HG03196 (cell line): ENCODE measurements around the gene BPHL.
"Not testable (repeated sequence)": the region's sequence is repeated elsewhere in the genome, so short reads cannot be mapped to it uniquely, and the experiment has no call there.

Experiments
- ATAC-seq: cut with Tn5 transposase; IDR thresholded peaks from one replicate; pipeline ENCODE4 v1.9.1; 2021; ENCODE audit not compliant: unreplicated experiment

The BPHL gene

GRCh38 chr6:3118353-3119039 lies at the start of gene BPHL:
TSS of gene BPHL (plus strand) at chr6:3118711. CDS start at chr6:3118741, 30 bp downstream.
- ATAC-seq, result peak; percentile 91

DNA sequence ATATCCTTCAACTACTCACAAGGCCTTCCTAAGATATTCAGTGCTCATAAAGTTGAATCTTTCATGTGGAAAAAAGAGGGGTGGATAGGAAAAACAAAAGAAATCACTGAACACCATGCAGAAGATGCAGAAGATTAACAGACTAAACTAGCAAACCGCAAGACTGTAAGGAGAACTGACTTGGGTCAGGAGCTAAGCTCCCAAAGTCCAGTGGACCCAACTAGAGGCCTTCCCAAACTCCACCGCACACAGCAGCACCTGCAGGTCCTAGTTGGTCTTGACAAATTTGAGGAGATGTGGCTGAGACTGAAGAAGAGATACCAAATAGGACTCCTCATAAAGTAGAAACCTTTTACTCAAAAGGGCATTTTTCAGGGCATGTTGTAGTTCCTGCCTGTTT lies 46.9 kb upstream of the BPHL start:
- ATAC-seq, result no peak

GRCh38 chr6:3072798-3073197 lies 45.7 kb upstream of the BPHL start:
- ATAC-seq, result no peak

DNA sequence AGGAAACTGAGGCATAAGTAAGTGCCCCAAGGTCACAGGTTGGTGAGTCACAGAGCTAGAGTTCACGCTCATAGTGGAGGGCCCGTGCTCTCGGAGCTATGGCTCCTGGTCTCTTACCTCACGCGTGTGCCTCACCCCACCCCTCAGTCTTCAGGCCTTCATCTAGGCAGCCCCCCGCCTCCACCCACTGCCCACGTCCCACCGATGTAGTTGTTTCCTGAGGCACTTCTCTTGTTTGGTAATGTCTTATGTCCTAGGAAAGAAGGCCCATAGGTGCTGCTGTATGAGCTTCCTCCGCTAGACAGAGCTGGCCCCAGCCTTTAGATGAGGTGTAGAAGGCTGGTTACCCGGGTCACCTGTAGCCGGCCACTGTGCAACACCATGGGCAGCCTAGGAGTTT lies 45.1 kb upstream of the BPHL start:
- ATAC-seq, result no peak

GRCh38 chr6:3075772-3076113 lies 42.8 kb upstream of the BPHL start:
- ATAC-seq, result no peak

DNA sequence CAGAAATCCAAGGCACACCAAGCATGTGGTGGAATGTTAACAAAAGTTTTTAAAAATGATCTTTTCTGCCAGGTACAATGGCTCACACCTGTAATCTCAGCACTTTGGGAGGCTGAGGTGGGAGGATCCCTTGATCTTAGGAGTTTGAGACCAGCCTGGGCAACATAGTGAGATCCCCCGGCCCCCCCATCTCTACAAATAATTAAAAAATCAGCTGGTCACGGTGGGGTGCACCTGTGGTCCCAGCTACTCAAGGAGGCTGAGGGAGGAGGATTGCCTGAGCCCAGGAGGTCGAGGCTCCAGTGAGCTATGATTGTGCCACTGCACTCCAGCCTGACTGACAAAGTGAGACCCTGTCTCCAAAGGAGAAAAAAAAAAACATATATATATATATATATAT lies 42.2 kb upstream of the BPHL start:
- no peak for ATAC-seq

GRCh38 chr6:3077430-3077829 lies 41.1 kb upstream of the BPHL start:
- ATAC-seq, result no peak

GRCh38 chr6:3078952-3079351 lies 39.6 kb upstream of the BPHL start:
- not testable (repeated sequence) for ATAC-seq

- no peak for ATAC-seq
Measured at GRCh38 chr6:3079682-3080081, 38.8 kb upstream of the BPHL start.

DNA sequence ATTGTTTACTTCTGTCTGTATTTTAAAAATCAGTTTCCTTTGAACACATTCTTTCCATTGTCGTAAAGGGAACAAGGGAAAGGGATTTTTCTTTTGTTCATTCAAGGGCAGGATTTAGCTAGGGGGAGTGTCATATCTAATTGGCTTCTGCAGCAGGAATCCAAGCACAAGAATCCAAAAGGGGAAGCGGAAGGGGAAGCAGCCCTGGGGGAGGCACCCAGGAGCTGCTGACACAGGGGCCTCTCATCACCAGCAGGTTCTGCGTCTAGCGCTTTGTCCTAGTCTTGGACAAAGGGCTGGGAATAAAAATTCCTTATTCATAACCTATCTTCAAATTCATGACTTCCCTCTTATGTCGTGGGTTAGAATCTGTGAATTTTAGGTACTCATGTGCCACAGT lies 36.6 kb upstream of the BPHL start:
- no peak for ATAC-seq

DNA sequence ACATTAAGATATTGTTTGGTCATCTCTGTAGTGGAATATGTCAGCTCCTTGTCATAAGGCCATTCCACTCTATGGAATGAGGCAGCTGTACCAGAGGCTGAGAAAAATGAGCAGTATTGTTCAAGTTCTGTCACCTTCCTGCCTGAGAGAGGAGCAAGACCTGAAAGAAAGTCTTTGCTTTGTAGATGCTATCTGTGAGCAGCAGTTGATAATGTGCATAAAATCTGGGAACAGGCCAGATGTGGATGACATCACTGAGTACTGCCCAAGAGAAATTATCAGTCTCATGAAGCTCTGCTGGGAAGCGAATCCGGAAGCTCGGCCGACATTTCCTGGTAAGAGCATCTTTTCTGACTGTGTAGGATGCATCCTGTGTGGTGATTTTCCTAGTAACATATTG lies 33.4 kb upstream of the BPHL start:
- no peak for ATAC-seq

GRCh38 chr6:3086282-3086946 lies 32.1 kb upstream of the BPHL start:
- ATAC-seq, result no peak

- no peak for ATAC-seq
Measured at GRCh38 chr6:3088446-3088845, 30.1 kb upstream of the BPHL start.

- ATAC-seq, result no peak
Measured at GRCh38 chr6:3088968-3089367, 29.5 kb upstream of the BPHL start.

DNA sequence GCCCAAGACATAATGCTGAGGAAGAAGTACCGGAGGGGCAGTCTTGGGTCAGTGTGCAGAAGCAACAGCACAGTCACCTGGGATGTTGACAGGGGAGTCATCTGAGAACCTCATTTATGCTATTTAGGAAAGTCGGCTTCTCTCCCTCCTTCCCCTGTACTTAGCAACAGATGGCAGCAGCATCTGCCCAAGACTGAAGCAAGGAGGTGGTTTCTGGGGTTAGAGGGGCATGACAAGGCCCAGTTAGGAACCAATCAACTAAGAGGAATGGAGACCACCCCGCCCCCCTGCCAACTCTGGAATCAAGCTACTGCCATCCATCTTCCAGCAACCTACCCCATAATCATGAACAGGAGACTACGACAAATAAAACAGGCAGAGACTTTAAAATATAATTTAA lies 28.5 kb upstream of the BPHL start:
- no peak for ATAC-seq

DNA sequence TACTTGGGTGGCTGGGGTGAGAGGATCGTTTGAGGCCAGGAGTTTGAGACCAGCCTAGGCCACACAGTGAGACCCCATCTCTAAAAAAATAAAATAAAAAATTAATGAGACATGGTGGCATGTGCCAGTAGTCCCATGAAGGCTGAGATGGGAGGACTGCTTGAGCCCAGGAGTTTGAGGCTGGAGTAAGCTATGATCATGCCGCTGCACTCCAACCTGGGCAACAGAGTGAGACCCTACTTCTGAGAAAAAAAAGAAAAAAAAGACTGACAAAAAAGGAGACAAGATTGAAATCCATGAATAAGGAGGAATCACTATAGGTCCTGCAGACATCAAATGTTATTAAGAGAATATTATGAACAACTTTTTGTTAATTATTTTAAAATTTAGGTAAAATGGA lies 23.7 kb upstream of the BPHL start:
- no peak for ATAC-seq

GRCh38 chr6:3102875-3103274 lies 15.6 kb upstream of the BPHL start:
- ATAC-seq, result no peak

- no peak for ATAC-seq
Measured at GRCh38 chr6:3108746-3109414, 9.6 kb upstream of the BPHL start.

DNA sequence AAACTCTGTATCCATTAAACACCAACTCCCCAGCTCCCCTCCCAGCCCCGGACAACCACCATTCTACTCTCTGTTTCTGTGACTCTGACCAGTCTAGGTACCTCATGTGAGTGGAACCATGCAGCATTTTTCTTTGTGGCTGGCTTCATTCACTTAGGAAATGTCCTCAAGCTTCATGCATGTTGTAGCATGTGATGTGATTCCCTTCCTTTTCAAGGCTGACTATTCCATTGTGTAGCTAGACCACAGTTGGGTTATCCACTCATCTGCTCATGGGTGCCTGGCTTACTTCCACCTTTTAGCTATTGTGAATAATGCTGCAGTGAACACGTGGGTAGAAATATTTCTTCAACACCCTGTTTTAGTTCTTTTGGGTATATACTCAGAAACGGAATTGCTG lies 8.8 kb upstream of the BPHL start:
- ATAC-seq, result no peak

DNA sequence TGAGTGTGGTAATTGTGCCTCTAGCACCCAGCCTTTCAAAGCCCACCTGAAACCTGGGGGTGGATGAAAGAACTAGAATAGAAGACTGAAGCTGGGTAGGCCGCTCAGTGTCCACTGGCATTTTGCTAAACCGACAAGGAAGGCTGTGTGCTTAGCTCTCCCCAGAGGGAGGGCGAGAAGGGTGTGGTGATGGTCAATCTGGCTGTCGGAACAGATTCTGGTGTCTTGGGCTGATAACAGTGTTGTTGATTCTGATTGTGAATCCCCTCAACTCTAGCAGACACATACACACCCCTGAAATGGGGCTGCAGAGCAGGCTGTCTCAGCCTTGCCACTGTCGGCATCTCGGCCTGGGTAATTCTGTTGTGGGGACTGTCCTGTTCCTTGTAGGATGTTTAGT lies 4.1 kb upstream of the BPHL start:
- ATAC-seq, result no peak

GRCh38 chr6:3117912-3118352 lies 579 bp upstream of the BPHL start:
- ATAC-seq, result no peak

GRCh38 chr6:3119040-3119723 lies 671 bp downstream of the BPHL start:
- peak; percentile 27 for ATAC-seq
